ENCODE measurements around the gene PAGE4.
A peak's percentile ranks its signal among the peaks of the same experiment; 100 is the strongest.

The PAGE4 gene

GRCh38 chrX:49876750-49877149 lies 47.6 kb downstream of the PAGE4 start:
- peak; percentile 25 for DNase-seq

- DNase-seq: no peak
These were observed 48.4 kb downstream of the PAGE4 start for GRCh38 chrX:49877397-49878101.

- no peak for DNase-seq
These were observed 49.2 kb downstream of the PAGE4 start for GRCh38 chrX:49878128-49878833.

- peak; percentile 84 for DNase-seq
These were observed 49.9 kb downstream of the PAGE4 start, which contains the start of gene USP27X for GRCh38 chrX:49878834-49879655. Gene USP27X, plus strand, starts transcription at chrX:49879484. Its CDS starts 824 bp downstream, at chrX:49880308.

GRCh38 chrX:49879656-49880277 lies 50.7 kb downstream of the PAGE4 start:
- DNase-seq: peak; percentile 5

GRCh38 chrX:49880668-49881067 lies 51.6 kb downstream of the PAGE4 start:
- no peak for DNase-seq

Measured in fibroblast of skin of back (primary cell).